ENCODE measurements around the gene SPTBN4.

The SPTBN4 gene

GRCh38 chr19:40596608-40597328, 130.0 kb downstream of the SPTBN4 start:
- TF ChIP-seq CTCF (conservative IDR thresholded peaks at IDR 0.05; ENCODE audit: low read depth, low read length), result no peak
- Histone ChIP-seq H3K4me1 (ENCODE audit: low read depth, poor library complexity, severe bottlenecking) (peaks cover 55% of the 10 kb centered on the region), H3K27ac (no peak overlapping the region), H3K4me3 (IDR thresholded peaks at IDR 0.05; ENCODE audit: insufficient read depth, low read depth, low read length) (no peak overlapping the region), H3K27me3 (ENCODE audit: insufficient read depth, low read depth) (peaks cover 52% of the 10 kb centered on the region), H3K79me2 (ENCODE audit: insufficient read depth, low read depth) (no peaks in the 10 kb centered on the region), H2AFZ (ENCODE audit: low read depth) (peak overlapping the region; percentile 77), H3K4me2 (peak overlapping the region; percentile 83), H4K20me1 (ENCODE audit: insufficient read depth) (no peaks in the 10 kb centered on the region), H3K9ac (no peak overlapping the region), H3K36me3 (ENCODE audit: insufficient read depth) (no peaks in the 10 kb centered on the region)

GRCh38 chr19:40597329-40597838, 130.6 kb downstream of the SPTBN4 start:
- Histone ChIP-seq H3K27me3 (ENCODE audit: insufficient read depth, low read depth) (peaks cover 54% of the 10 kb centered on the region), H3K4me3 (IDR thresholded peaks at IDR 0.05; ENCODE audit: insufficient read depth, low read depth, low read length) (no peak overlapping the region), H4K20me1 (ENCODE audit: insufficient read depth) (no peaks in the 10 kb centered on the region), H3K79me2 (ENCODE audit: insufficient read depth, low read depth) (no peaks in the 10 kb centered on the region), H3K4me1 (ENCODE audit: low read depth, poor library complexity, severe bottlenecking) (peaks cover 54% of the 10 kb centered on the region), H3K27ac (no peak overlapping the region), H3K9ac (no peak overlapping the region), H3K36me3 (ENCODE audit: insufficient read depth) (no peaks in the 10 kb centered on the region), H3K4me2 (peak overlapping the region; percentile 83; the same call in 1 of the 2 replicates), H2AFZ (ENCODE audit: low read depth) (no peak overlapping the region)
- no peak for TF ChIP-seq CTCF (conservative IDR thresholded peaks at IDR 0.05; ENCODE audit: low read depth, low read length)

- peak; percentile 99 for TF ChIP-seq CTCF (conservative IDR thresholded peaks at IDR 0.05; ENCODE audit: low read depth, low read length)
- no peak overlapping the region for H3K4me3 ChIP-seq (IDR thresholded peaks at IDR 0.05; ENCODE audit: insufficient read depth, low read depth, low read length)
- H3K9ac ChIP-seq, result no peak overlapping the region
- peak overlapping the region; percentile 32; the same call in 1 of the 2 replicates for H2AFZ ChIP-seq (ENCODE audit: low read depth)
- peak overlapping the region; percentile 74 for H3K4me2 ChIP-seq
- H3K36me3 ChIP-seq (ENCODE audit: insufficient read depth), result no peaks in the 10 kb centered on the region
- no peaks in the 10 kb centered on the region for H3K79me2 ChIP-seq (ENCODE audit: insufficient read depth, low read depth)
- H3K27ac ChIP-seq, result no peak overlapping the region
- H4K20me1 ChIP-seq (ENCODE audit: insufficient read depth), result no peaks in the 10 kb centered on the region
- H3K27me3 ChIP-seq (ENCODE audit: insufficient read depth, low read depth), result peaks cover 54% of the 10 kb centered on the region
- H3K4me1 ChIP-seq (ENCODE audit: low read depth, poor library complexity, severe bottlenecking), result peaks cover 59% of the 10 kb centered on the region
Measured at GRCh38 chr19:40598121-40598917, 131.5 kb downstream of the SPTBN4 start.

GRCh38 chr19:40598918-40599307, 132.1 kb downstream of the SPTBN4 start:
- H3K4me2 ChIP-seq, result peak overlapping the region; percentile 74; the same call in 1 of the 2 replicates
- no peak overlapping the region for H3K27ac ChIP-seq
- H2AFZ ChIP-seq (ENCODE audit: low read depth), result no peak overlapping the region
- TF ChIP-seq CTCF (conservative IDR thresholded peaks at IDR 0.05; ENCODE audit: low read depth, low read length), result no peak; the same call in none of the 2 replicates
- H3K79me2 ChIP-seq (ENCODE audit: insufficient read depth, low read depth), result no peaks in the 10 kb centered on the region
- peaks cover 62% of the 10 kb centered on the region for H3K4me1 ChIP-seq (ENCODE audit: low read depth, poor library complexity, severe bottlenecking)
- no peak overlapping the region for H3K4me3 ChIP-seq (IDR thresholded peaks at IDR 0.05; ENCODE audit: insufficient read depth, low read depth, low read length)
- H3K36me3 ChIP-seq (ENCODE audit: insufficient read depth), result no peaks in the 10 kb centered on the region
- H4K20me1 ChIP-seq (ENCODE audit: insufficient read depth), result no peaks in the 10 kb centered on the region
- peaks cover 54% of the 10 kb centered on the region for H3K27me3 ChIP-seq (ENCODE audit: insufficient read depth, low read depth)
- no peak overlapping the region for H3K9ac ChIP-seq
